ENCODE results near the gene DGKD.
"Not testable (repeated sequence)": the region's sequence is repeated elsewhere in the genome, so short reads cannot be mapped to it uniquely, and the experiment has no call there.

The DGKD gene

GRCh38 chr2:233369462-233369861, 15.2 kb downstream of the DGKD start:
- no peak for TF ChIP-seq CTCF (IDR thresholded peaks at IDR 0.05; ENCODE audit: extremely low read depth, missing control alignments)
- no peak for DNase-seq (ENCODE audit: low spot score)

- DNase-seq (ENCODE audit: low spot score): no peak
- no peak for TF ChIP-seq CTCF (IDR thresholded peaks at IDR 0.05; ENCODE audit: extremely low read depth, missing control alignments)
These were observed 15.8 kb downstream of the DGKD start for GRCh38 chr2:233369897-233370685.

- TF ChIP-seq CTCF (IDR thresholded peaks at IDR 0.05; ENCODE audit: extremely low read depth, missing control alignments): no peak
- no peak for DNase-seq (ENCODE audit: low spot score)
These were observed 17.3 kb downstream of the DGKD start for GRCh38 chr2:233371641-233372040.

- no peak for TF ChIP-seq CTCF (IDR thresholded peaks at IDR 0.05; ENCODE audit: extremely low read depth, missing control alignments)
- no peak for DNase-seq (ENCODE audit: low spot score)
These were observed 18.6 kb downstream of the DGKD start for GRCh38 chr2:233372855-233373254.

- no peak for TF ChIP-seq CTCF (IDR thresholded peaks at IDR 0.05; ENCODE audit: extremely low read depth, missing control alignments)
These were observed 19.0 kb downstream of the DGKD start for GRCh38 chr2:233373316-233373715.

GRCh38 chr2:233374776-233375175, 20.5 kb downstream of the DGKD start:
- DNase-seq (ENCODE audit: low spot score): not testable (repeated sequence)

More at GRCh38 chr2:233373316-233373715, 19.0 kb downstream of the DGKD start:
- DNase-seq (ENCODE audit: low spot score): no peak

- DNase-seq (ENCODE audit: low spot score): no peak
- TF ChIP-seq CTCF (IDR thresholded peaks at IDR 0.05; ENCODE audit: extremely low read depth, missing control alignments): no peak
These were observed 21.4 kb downstream of the DGKD start for GRCh38 chr2:233375490-233376314.

Measured in GM20000 (cell line).